Activated naive CD8-positive, alpha-beta T cell (primary cell): ENCODE data around the gene ZCCHC17.
"Not testable (repeated sequence)": the region's sequence is repeated elsewhere in the genome, so short reads cannot be mapped to it uniquely, and the experiment has no call there.

ENCODE experiments used
- H3K27ac Mint-ChIP-seq: one replicate; pipeline ENCODE4 v1.8.0; 2021; ENCODE audit warnings: mixed read lengths
- H3K27me3 Mint-ChIP-seq: one replicate; pipeline ENCODE4 v1.8.0; 2021; ENCODE audit warnings: mixed read lengths
- H3K36me3 Mint-ChIP-seq: one replicate; pipeline ENCODE4 v1.8.0; 2021; ENCODE audit warnings: mixed read lengths
- H3K4me1 Mint-ChIP-seq: one replicate; pipeline ENCODE4 v1.8.0; 2021; ENCODE audit warnings: low read depth, mixed read lengths
- H3K4me3 Mint-ChIP-seq: one replicate; pipeline ENCODE4 v1.8.0; 2021; ENCODE audit warnings: mild to moderate bottlenecking, mixed read lengths
- H3K9me3 Mint-ChIP-seq: one replicate; pipeline ENCODE4 v1.8.0; 2021; ENCODE audit warnings: low read depth, mixed read lengths

Gene ZCCHC17, protein sequence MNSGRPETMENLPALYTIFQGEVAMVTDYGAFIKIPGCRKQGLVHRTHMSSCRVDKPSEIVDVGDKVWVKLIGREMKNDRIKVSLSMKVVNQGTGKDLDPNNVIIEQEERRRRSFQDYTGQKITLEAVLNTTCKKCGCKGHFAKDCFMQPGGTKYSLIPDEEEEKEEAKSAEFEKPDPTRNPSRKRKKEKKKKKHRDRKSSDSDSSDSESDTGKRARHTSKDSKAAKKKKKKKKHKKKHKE

DNA sequence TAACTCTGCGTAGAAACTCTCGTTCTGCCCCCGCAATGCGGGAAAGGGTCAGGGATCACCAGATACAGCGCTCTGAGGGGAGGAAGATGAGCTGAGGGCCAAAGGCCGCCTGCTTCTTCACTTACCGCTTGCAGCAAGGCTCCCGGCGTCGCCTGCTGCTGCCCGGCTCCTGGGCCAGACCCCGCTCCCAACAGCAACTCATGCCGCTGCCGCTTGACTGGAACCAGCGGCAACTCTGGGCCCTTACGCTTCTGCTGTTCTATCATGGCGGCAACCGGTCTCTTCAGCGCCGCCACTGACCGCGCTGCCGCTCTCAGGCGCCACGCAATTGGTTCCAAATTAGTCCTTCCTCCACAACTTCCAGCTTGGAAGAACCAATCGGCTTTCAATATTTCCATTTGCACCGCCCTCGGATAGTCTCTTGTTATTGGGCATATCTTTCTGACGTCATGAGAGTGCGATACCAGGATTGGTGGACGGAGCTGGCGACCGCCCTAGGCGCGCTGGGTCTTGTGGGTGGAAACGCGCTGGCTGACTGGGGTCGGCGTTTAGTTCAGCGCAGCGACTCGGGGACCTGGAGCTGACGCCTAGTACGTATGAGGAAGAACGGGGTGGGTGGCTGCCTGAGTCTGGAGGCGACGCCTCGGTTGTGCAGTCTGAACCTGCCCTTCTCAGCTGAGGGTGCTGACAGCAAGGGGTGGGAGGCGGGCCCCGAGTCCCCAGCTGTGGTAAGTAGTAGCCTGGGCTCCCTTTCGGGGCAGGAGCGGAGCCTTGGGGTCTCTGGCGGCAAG, at the start of gene ZCCHC17, which contains the start of gene SNRNP40:
Gene ZCCHC17, plus strand, starts transcription at position 547 of the 791 bp plus-strand sequence. CDS start 13,067 bp downstream, outside the sequence.
Gene SNRNP40, minus strand, starts transcription at position 303 of the 791 bp plus-strand sequence. Its CDS starts 37 bp downstream, at position 266.
- Mint-ChIP-seq H3K4me3 (no peak within 1 kb of the TSS), H3K27me3 (no peaks in the 10 kb centered on the region), H3K4me1 (peaks cover 42% of the 10 kb centered on the region), H3K36me3 (peaks cover 17% of the 10 kb centered on the region), H3K9me3 (no peaks in the 10 kb centered on the region), H3K27ac (no peak within 1 kb of the TSS)

DNA sequence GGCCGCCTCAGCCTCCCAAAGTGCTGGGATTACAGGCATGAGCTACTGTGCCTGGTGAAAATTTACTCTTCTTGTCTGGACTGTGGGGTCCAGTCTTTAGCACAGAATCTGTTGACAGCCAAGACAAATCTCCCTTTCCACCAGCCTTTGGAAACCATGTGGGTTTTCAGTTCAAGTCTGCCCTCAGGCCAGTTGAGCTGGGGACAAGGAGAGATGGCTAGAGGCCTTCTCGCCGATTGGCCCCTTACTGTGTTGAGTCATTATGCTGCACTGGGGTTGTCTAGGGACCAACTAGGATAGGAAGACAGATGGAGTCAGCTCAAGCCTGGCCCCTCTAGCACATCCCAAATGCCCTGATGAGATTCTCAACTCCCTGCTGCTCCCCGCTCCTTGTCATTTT, 48.6 kb upstream of the ZCCHC17 start:
- Mint-ChIP-seq H3K9me3 (no peaks in the 10 kb centered on the region), H3K36me3 (no peaks in the 10 kb centered on the region), H3K27ac (no peak overlapping the region)

DNA sequence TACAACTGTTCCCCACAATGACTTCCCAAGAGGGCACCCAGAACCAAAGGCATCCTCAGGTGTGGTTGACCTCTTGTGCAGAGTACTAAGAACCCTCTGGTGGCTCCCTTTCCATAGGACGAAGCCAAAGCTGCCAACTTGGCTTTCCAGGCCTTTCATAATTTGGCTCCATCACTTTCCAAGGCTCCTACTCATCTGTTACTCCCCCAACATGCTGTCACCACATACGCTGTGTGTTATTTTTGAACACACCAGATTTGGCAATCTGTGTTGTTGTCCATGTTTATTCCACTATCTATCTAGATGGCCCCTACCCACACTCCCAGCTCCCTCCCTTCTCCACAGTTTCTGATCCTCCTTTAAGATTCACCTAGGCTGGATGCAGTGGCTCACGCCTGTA, 47.0 kb upstream of the ZCCHC17 start:
- no peaks in the 10 kb centered on the region for H3K4me1 Mint-ChIP-seq
- H3K27ac Mint-ChIP-seq, result no peak overlapping the region
- no peaks in the 10 kb centered on the region for H3K27me3 Mint-ChIP-seq
- H3K4me3 Mint-ChIP-seq, result no peak overlapping the region
- H3K9me3 Mint-ChIP-seq, result no peaks in the 10 kb centered on the region
- H3K36me3 Mint-ChIP-seq, result no peaks in the 10 kb centered on the region

More for the DNA sequence above, 48.6 kb upstream of the ZCCHC17 start:
- H3K27me3 Mint-ChIP-seq, result no peaks in the 10 kb centered on the region
- no peaks in the 10 kb centered on the region for H3K4me1 Mint-ChIP-seq
- H3K4me3 Mint-ChIP-seq, result no peak overlapping the region

DNA sequence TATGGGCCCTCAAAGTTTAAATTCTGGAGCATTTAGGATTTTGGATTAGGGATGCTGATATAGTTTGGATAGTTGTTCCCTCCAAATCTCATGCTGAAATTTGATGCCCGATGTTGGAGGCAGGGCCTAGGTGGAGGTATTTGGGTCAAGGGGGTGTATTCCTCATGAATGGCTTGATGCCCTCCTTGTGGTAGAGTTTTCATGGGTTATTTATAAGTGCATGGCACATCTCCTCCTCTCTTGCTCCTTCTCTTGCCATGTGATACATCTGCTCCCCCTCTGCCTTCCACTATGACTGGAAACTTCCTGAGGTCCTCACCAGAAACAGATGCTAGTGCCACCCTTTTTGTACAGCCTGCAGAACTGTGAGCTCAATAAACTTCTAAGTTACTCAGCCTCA, 39.6 kb upstream of the ZCCHC17 start:
- Mint-ChIP-seq H3K4me1 (no peaks in the 10 kb centered on the region), H3K27me3 (no peaks in the 10 kb centered on the region), H3K4me3 (no peak overlapping the region), H3K27ac (no peak overlapping the region), H3K36me3 (peaks cover 10% of the 10 kb centered on the region), H3K9me3 (no peaks in the 10 kb centered on the region)

DNA sequence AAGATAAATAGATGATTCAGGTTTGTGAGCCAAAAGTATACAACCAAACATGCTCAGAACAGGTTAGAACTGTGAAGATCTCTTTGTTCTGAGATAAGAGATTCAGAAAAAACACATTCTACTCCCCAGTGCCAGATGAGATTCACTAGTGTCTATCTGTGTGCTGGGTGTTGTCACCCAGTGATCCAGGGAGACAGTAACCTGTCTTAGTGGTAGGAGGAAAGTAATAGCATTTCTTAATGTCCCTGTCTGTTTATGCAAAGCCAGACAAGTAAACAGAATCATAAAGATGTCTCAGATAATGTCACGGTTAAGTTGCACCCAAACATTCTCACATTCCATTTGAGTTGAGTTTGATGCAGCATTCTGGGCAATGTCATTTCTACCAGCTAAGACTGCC, 38.3 kb upstream of the ZCCHC17 start:
- H3K4me3 Mint-ChIP-seq, result no peak overlapping the region
- no peak overlapping the region for H3K27ac Mint-ChIP-seq
- H3K27me3 Mint-ChIP-seq, result no peaks in the 10 kb centered on the region
- H3K4me1 Mint-ChIP-seq, result no peaks in the 10 kb centered on the region
- no peaks in the 10 kb centered on the region for H3K9me3 Mint-ChIP-seq
- peaks cover 10% of the 10 kb centered on the region for H3K36me3 Mint-ChIP-seq

DNA sequence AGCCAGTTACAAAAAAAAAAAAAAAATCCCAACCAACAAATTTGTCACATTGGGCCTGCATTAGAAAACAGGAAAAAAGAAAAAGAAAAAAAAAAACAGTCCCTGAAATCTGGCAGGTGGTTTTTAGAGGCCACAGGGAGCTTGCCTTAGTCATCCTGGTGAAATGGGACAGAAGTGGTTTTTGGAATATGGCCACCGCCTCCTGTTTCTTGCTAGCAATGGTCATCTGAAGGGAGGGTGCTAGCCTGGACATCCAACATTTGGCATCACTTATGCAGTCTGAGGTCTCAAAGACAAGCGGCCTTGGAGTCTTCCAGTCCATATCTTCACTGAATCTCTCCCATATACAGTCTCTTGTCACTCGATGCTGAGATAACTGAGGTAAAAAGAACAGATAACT, 37.1 kb upstream of the ZCCHC17 start:
- no peak overlapping the region for H3K4me3 Mint-ChIP-seq
- no peaks in the 10 kb centered on the region for H3K27me3 Mint-ChIP-seq
- H3K36me3 Mint-ChIP-seq, result peaks cover 10% of the 10 kb centered on the region
- H3K4me1 Mint-ChIP-seq, result no peaks in the 10 kb centered on the region
- H3K9me3 Mint-ChIP-seq, result no peaks in the 10 kb centered on the region
- H3K27ac Mint-ChIP-seq, result no peak overlapping the region

DNA sequence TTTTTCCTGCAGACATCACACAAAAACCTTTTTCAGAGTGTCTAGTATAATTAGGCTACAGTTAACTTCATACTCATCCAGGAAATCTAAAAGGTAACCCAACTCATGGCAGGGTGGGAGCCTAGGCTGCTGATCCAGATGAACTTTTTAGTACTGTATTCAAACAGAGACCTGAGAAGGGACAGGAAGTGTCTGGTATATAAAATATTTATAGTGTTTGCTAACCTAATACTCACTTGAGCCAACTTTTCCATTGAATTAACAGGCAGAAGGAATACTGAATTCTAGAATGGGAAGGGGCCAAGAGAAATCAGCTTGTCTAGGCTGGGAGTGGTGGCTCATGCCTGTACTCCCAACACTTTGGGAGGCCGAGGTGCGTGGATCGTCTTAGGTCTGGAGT, 34.9 kb upstream of the ZCCHC17 start:
- Mint-ChIP-seq H3K36me3 (peaks cover 12% of the 10 kb centered on the region), H3K4me1 (no peaks in the 10 kb centered on the region), H3K27ac (no peak overlapping the region), H3K4me3 (no peak overlapping the region), H3K9me3 (no peaks in the 10 kb centered on the region), H3K27me3 (no peaks in the 10 kb centered on the region)

DNA sequence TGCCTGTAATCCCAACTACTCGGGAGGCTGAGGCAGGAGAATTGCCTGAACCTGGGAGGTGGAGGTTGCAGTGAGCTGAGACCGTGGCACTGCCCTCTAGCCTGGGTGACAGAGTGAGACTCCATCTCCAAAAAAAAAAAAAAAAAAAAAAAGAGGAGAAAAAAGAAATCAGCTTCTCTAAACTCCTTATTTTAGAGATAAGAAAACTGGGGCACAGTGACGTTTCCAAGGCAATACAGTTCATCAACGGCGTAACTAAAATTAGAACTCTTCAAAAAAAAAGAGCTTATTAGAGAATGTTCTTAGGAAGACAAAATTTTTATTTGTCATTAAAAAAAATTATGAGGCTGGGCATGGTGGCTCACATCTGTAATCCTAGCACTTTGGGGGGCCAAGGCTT, 34.4 kb upstream of the ZCCHC17 start:
- H3K4me1 Mint-ChIP-seq, H3K9me3 Mint-ChIP-seq, H3K27me3 Mint-ChIP-seq, H3K27ac Mint-ChIP-seq, H3K4me3 Mint-ChIP-seq: not testable (repeated sequence)
- H3K36me3 Mint-ChIP-seq, result peaks cover 14% of the 10 kb centered on the region

DNA sequence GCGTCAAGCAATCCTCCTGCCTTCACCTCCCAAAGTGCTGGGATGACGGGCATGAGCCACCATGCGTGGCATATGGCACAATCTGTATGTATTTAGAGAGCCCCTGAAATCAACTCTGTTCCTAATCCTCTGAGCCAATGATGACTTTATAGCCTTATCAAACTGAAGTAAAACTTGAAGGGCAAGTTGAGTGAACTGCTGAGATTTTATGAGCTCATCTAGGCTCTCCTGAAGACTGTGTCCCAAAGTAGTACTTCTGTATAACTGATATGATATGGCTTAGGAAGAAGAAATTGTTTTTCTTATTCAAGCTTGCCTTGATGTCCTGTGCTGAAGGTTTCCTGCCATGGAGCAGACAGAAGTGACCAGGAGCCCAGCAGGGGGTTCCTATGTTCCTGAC, 33.4 kb upstream of the ZCCHC17 start:
- Mint-ChIP-seq H3K4me1 (no peaks in the 10 kb centered on the region), H3K27ac (no peak overlapping the region), H3K4me3 (no peak overlapping the region), H3K36me3 (peaks cover 8% of the 10 kb centered on the region), H3K27me3 (no peaks in the 10 kb centered on the region), H3K9me3 (no peaks in the 10 kb centered on the region)

DNA sequence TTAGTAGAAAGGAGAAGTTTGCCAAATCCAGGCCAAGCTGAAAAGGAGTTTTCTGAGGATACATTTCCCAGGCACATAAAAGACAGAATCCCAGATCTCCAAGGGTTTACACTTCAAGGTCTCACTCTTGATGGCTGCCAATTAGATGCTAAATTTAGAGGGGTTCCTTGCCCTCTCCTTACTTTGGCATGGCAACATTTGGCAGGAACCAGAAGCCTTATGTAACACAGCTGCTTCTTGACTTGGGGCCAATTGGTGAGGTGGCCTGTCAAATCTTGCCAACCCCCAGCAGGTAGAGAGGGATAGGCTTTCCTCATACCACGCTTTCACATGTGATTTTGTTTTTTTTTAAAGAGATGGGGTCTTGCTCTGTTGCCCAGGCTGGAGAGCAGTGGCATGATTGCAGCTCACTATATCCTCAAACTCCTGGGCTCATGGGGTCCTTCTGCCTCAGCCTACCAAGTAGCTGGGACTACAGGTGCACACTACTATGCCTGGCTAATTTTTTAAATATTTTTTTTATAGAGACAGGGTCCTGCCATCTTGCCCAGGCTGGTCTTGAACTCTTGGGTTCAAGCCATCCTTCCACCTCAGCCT, 31.9 kb upstream of the ZCCHC17 start:
- Mint-ChIP-seq H3K4me3 (no peak overlapping the region), H3K27me3 (no peaks in the 10 kb centered on the region), H3K27ac (no peak overlapping the region), H3K36me3 (peaks cover 4% of the 10 kb centered on the region), H3K9me3 (no peaks in the 10 kb centered on the region), H3K4me1 (no peaks in the 10 kb centered on the region)

DNA sequence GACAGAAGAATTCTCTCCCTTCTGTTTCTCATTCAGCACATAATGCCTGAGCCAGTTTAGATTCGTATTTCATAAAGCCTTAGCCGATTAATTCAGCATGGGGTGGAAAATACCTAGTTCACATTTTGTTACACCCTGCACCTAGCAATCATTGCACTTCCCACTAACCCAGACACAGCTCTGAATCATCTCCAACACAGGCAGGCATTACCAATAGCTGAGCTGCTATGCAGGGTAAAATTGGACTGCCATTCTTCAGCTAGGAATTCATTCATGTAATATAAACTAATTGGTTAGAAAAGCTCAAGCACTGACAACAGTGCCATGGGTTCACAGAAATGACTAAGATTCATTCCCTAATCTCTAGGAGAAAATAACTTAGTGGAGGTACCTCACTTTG, 30.3 kb upstream of the ZCCHC17 start:
- H3K9me3 Mint-ChIP-seq, result no peaks in the 10 kb centered on the region
- H3K36me3 Mint-ChIP-seq, result peaks cover 8% of the 10 kb centered on the region
- no peak overlapping the region for H3K27ac Mint-ChIP-seq
- no peaks in the 10 kb centered on the region for H3K27me3 Mint-ChIP-seq
- H3K4me1 Mint-ChIP-seq, result no peaks in the 10 kb centered on the region
- no peak overlapping the region for H3K4me3 Mint-ChIP-seq

DNA sequence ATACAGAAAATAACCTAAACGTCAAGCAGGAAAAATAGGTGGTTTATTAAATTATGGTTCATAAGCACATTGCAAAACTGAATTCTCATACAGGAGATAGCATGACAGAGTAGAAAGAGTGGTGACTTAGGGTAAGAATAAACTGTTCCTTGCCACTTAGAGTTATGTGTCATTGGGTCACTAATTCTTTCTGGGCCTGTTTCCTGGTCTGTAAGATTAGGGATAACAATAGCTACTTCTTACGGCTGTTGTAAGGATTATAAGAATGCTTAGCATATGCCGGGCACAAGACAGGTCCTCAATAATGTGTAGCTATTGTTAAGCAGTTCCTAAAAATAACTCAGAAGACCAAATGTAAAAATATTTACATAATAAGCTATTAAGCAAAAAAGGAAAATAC, 24.5 kb upstream of the ZCCHC17 start:
- peaks cover 8% of the 10 kb centered on the region for H3K4me1 Mint-ChIP-seq

DNA sequence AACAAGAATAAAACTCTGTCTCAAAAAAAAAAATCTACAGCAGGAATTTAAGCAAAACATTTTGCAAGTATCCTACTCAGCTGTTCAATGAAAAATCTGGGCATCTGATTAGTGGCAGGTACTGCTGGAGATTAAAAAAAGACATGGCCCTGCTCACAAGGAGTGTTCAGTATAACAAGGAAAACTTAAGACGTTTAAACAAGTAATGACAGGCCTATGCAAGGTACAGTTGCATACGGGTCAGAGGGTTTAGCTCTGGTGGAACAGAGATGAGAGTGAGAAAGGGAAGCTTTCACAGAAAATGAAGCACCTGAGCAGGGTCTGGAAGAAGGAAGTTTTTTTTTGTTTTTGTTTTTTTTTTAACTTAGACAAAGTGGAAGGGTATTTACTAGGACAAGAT, 23.2 kb upstream of the ZCCHC17 start:
- Mint-ChIP-seq H3K9me3 (no peaks in the 10 kb centered on the region), H3K4me3 (no peak overlapping the region), H3K27ac (no peak overlapping the region)

More for the DNA sequence above, 24.5 kb upstream of the ZCCHC17 start:
- Mint-ChIP-seq H3K27me3 (no peaks in the 10 kb centered on the region), H3K4me3 (no peak overlapping the region), H3K9me3 (no peaks in the 10 kb centered on the region), H3K27ac (no peak overlapping the region), H3K36me3 (peaks cover 6% of the 10 kb centered on the region)

DNA sequence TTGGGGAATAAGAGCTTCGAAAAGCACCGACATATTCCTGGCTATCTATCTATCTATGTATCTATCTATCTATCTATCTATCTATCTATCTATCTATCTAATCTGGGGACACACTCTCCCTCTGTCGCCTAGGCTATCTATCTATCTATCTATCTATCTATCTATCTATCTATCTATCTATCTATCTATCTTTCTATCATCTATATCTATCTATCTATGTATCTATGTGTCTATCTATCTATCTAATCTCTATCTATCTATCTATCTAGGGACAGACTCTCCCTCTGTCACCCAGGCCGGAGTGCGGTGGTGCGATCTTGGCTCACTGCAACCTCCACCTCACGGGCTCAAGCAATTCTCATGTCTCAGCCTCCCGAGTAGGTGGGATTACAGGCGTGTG, 14.4 kb upstream of the ZCCHC17 start:
- H3K36me3 Mint-ChIP-seq, result peaks cover 12% of the 10 kb centered on the region
- H3K27me3 Mint-ChIP-seq, H3K4me1 Mint-ChIP-seq, H3K4me3 Mint-ChIP-seq, H3K9me3 Mint-ChIP-seq, H3K27ac Mint-ChIP-seq: not testable (repeated sequence)

More for the DNA sequence above, 23.2 kb upstream of the ZCCHC17 start:
- peaks cover 11% of the 10 kb centered on the region for H3K4me1 Mint-ChIP-seq
- H3K36me3 Mint-ChIP-seq, result peaks cover 12% of the 10 kb centered on the region
- H3K27me3 Mint-ChIP-seq, result no peaks in the 10 kb centered on the region

DNA sequence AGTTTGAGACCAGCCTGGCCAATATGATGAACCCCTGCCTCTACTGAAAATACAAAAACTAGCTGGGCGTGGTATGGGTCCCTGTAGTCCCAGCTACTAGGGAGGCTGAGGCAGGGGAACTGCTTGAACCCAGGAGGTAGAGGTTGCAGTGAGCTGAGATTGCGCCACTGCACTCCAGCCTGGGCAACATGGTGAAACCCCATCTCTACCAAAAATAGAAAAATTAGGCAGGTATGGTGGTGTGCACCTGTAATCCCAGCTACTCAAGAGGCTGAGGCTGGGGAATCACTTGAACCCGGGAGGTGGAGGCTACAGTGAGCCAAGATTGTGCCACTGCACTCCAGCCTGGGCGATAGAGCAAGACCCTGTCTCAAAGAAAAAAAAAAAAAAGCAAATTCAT, 9.0 kb upstream of the ZCCHC17 start:
- H3K4me3 Mint-ChIP-seq, H3K27ac Mint-ChIP-seq, H3K27me3 Mint-ChIP-seq, H3K4me1 Mint-ChIP-seq, H3K36me3 Mint-ChIP-seq, H3K9me3 Mint-ChIP-seq: not testable (repeated sequence)
